Activated CD4-positive, alpha-beta T cell treated with anti-CD3 and anti-CD28 coated beads for 36 hours (primary cell): ENCODE data around the gene ACO2. TPM values are rescaled to one million over a fixed set of nuclear protein-coding genes. Genes with fewer than 3 reads are reported as not detected.
"Not testable (repeated sequence)": the region's sequence is repeated elsewhere in the genome, so short reads cannot be mapped to it uniquely, and the experiment has no call there.

Source experiments
- ATAC-seq: fragments of 200-7000 bp; cut with Tn5 transposase; one replicate; pipeline ENCODE4 v1.10.0; 2021; ENCODE audit warnings: mild to moderate bottlenecking, moderate library complexity
- CTCF ChIA-PET: fragments of 350-600 bp; sonication (Branson Sonifier 250); formaldehyde crosslinking; loops from one replicate; lab custom pipeline; 2021; ENCODE audit warnings: antibody characterized with exemption; lab: Charles Lee
- POLR2A ChIA-PET: fragments of 350-600 bp; sonication (Branson Sonifier 250); formaldehyde crosslinking; loops from one replicate; lab custom pipeline; 2021; ENCODE audit warnings: antibody characterized with exemption, inconsistent platforms; lab: Charles Lee
- DNase-seq: peaks from one replicate; pipeline ENCODE4 v3.0.0-alpha.2; 2020
- H3K27ac Mint-ChIP-seq: one replicate; pipeline ENCODE4 v1.8.0; 2021; ENCODE audit warnings: mixed read lengths
- H3K27me3 Mint-ChIP-seq: one replicate; pipeline ENCODE4 v1.8.0; 2021; ENCODE audit warnings: mixed read lengths
- H3K36me3 Mint-ChIP-seq: one replicate; pipeline ENCODE4 v1.8.0; 2021; ENCODE audit warnings: low read depth, mixed read lengths
- H3K4me1 Mint-ChIP-seq: one replicate; pipeline ENCODE4 v1.8.0; 2021; ENCODE audit warnings: mixed read lengths
- H3K4me3 Mint-ChIP-seq: one replicate; pipeline ENCODE4 v1.8.0; 2021; ENCODE audit warnings: mild to moderate bottlenecking, moderate library complexity, mixed read lengths
- H3K9me3 Mint-ChIP-seq: one replicate; pipeline ENCODE4 v1.8.0; 2021; ENCODE audit warnings: low read depth, mixed read lengths
- intact Hi-C, 2 experiments: fragments of 100-400 bp; cut with DNase I in 1 of 2; cut with micrococcal nuclease in 1 of 2; formaldehyde crosslinking; loops; one replicate each; pipeline versions ENCODE4 v1.14.2 to v1.15.1; 2022 to 2024; cut with DNase I, micrococcal nuclease
- total RNA-seq, 2 experiments: library from RNA; stranded (reverse); gene quantifications; one replicate each; pipeline ENCODE4 v1.2.3, GENCODE V29; 2021

The ACO2 gene
- total RNA-seq, 2 experiments from 2014 or later: 95.4 to 106 TPM

DNA sequence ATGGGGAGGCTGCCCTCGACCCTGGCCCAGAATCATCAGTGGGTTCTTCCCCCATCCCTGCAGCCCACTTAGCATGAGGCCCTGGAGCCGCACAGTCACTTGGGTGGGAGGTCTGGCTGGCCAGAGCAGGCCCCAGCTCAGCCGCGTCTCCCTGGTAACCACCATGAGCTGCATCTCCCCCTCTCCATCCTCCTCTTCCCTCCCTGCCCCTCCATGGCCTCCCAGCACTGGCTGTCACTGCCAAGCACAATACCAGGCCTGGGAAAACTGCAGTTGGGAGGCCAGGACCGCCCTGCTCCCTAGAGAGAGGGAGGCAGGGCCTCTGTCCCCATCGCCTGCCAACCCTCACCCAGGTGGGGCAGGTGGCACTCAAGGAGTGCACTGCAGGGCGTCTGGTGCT is 99.9 kb downstream of the ACO2 start:
- DNase-seq (no peak), ATAC-seq (no peak)
- Mint-ChIP-seq H3K9me3 (no peaks in the 10 kb centered on the region), H3K27me3 (no peaks in the 10 kb centered on the region), H3K4me1 (peaks cover 4% of the 10 kb centered on the region), H3K4me3 (no peak overlapping the region), H3K36me3 (no peaks in the 10 kb centered on the region), H3K27ac (no peak overlapping the region)
- intact Hi-C loops: no loop called here
- POLR2A ChIA-PET: no interaction called here
- CTCF ChIA-PET: interaction anchor here (0.7 kb wide), 1 partner anchor 8 kb away, joined by 3 read pairs; no protein-coding TSS in a partner anchor

DNA sequence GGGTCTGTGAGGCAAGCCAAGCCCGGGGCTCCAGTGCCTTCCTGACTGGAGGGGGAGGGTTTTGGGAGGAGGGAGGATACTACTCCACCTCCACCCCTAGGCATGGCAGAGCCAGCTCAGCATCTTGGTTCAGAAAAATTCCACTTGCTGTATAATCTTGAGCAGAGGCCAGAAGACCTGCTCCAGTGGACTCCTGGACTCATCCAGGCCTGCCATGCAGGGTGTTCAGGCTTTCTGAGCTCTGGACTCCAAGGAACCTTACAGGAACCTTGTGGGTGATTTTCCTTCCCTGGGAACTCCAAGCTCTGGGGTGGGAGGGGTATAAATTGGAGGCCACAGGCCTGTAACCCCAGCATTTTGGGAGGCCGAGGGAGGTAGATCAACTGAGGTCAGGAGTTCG is 101.3 kb downstream of the ACO2 start:
- no peaks in the 10 kb centered on the region for H3K27me3 Mint-ChIP-seq
- intact Hi-C loops: no loop called here
- H3K36me3 Mint-ChIP-seq: no peaks in the 10 kb centered on the region
- ATAC-seq (no peak), DNase-seq (no peak)
- ChIA-PET CTCF (interaction anchor here (0.6 to 1.2 kb wide), 3 partner anchors 16 to 37 kb away, joined by 3 to 6 read pairs (median 3); partner anchors contain the start of gene PMM1), POLR2A (no interaction called here)
- H3K4me3 Mint-ChIP-seq: no peak overlapping the region
- H3K9me3 Mint-ChIP-seq: no peaks in the 10 kb centered on the region
- H3K4me1 Mint-ChIP-seq: peaks cover 4% of the 10 kb centered on the region
- H3K27ac Mint-ChIP-seq: no peak overlapping the region

DNA sequence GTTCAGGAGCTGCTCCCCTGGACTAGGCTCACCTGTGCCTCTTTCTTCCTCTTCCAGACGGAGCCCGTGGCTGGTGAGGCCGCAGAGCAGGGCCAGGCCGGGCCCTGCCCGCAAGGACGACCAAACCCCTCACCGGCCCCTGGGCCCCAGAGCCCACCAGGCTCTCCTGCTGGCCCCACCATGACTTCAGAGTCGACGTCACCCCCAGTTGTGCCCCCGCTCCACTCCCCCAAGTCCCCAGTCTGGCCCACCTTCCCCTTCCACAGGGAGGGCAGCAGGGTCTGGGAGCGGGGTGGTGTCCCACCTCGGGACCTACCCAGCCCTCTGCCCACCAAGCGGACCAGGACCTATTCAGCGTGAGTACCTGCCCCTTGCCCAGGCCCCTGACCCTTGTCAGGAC is 102.9 kb downstream of the ACO2 start:
- Mint-ChIP-seq H3K36me3 (peaks cover 2% of the 10 kb centered on the region), H3K27me3 (no peaks in the 10 kb centered on the region), H3K4me1 (no peaks in the 10 kb centered on the region), H3K9me3 (no peaks in the 10 kb centered on the region), H3K4me3 (no peak overlapping the region), H3K27ac (no peak overlapping the region)
- ATAC-seq (no peak), DNase-seq (no peak)
- ChIA-PET POLR2A (no interaction called here), CTCF (no interaction called here)
- intact Hi-C loops: no loop called here

DNA sequence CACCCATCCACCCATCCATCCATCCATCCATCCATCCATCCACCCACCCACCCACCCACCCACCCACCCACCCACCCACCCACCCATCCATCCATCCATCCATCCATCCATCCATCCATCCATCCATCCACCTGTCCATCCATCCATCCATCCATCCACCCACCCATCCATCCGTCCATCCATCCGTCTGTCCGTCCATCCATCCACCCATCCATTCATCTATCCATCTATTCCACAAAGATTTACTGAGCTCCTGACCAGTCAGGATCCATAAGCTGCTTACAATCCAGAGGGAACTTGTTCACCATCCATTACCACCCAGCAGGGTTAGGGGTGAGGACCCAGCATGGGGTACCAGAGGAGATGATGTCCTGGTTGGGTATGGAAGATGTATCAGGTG is 103.4 kb downstream of the ACO2 start:
- DNase-seq, ATAC-seq, H3K27me3 Mint-ChIP-seq, H3K4me3 Mint-ChIP-seq, H3K27ac Mint-ChIP-seq, intact Hi-C loops, H3K9me3 Mint-ChIP-seq, H3K36me3 Mint-ChIP-seq, H3K4me1 Mint-ChIP-seq: not testable (repeated sequence)
- ChIA-PET CTCF (interaction anchor here (0.5 kb wide), 1 partner anchor 724 kb away, joined by 4 read pairs; no protein-coding TSS in a partner anchor), POLR2A (interaction anchor here (1.2 kb wide), 1 partner anchor 17 kb away, joined by 3 read pairs; the partner anchor contains the start of gene PMM1)

DNA sequence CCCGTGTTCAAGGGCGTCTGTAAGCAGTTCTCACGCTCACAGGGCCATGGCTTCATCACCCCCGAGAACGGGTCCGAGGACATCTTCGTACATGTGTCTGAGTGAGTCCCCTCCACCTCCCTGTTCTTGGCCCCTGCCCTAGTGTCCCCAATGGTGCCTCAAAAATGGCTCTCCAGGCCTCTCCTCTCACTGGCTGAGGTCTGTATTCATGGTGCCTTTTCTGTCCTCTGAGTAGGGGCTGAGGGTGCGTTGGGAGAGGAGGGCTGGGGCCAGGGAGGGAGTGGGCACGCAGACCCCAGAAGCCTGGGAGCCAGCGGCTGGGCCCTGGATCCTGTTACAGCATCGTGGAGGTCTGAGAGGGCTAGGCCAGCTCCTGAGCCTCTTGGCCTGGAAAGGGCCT is 104.8 kb downstream of the ACO2 start:
- POLR2A ChIA-PET: interaction anchor here (1.2 kb wide), 1 partner anchor 16 kb away, joined by 3 read pairs; the partner anchor contains the start of gene PMM1

DNA sequence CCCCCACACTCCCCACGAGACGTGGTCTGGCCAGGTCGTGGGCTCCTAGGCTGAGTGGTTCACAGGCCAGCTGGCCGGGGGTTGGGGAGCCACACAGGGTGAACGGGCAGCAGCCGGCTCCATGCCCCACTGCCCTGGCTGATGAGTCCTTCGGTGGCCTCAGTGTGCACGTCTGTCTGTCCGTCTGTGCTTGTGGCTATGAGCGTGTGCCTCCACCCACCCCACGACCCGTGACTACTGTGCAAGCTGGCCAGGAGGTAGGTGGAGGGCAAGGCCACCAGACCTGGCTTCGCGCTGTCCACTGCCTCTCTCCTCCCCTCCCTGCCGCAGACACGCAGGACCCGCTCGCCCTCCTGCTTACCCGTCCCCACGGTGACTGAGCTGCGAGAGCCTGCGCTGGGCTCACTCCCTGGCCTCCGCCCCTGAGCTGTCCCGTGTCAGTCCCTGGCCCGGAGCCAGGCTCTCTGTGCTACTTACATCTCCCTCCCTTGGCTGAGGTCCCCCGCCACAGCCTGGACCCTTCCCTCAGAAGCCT is 106.0 kb downstream of the ACO2 start:
- peaks cover 12% of the 10 kb centered on the region for H3K36me3 Mint-ChIP-seq
- DNase-seq (no peak), ATAC-seq (no peak)
- H3K9me3 Mint-ChIP-seq: no peaks in the 10 kb centered on the region
- CTCF ChIA-PET: no interaction called here
- no peaks in the 10 kb centered on the region for H3K27me3 Mint-ChIP-seq
- no peak overlapping the region for H3K27ac Mint-ChIP-seq
- H3K4me1 Mint-ChIP-seq: no peaks in the 10 kb centered on the region
- H3K4me3 Mint-ChIP-seq: no peak overlapping the region
- POLR2A ChIA-PET: no interaction called here
- intact Hi-C loops: no loop called here

More for the DNA sequence above, 104.8 kb downstream of the ACO2 start:
- no peaks in the 10 kb centered on the region for H3K9me3 Mint-ChIP-seq
- H3K4me1 Mint-ChIP-seq: no peaks in the 10 kb centered on the region
- peaks cover 9% of the 10 kb centered on the region for H3K36me3 Mint-ChIP-seq
- no peak overlapping the region for H3K4me3 Mint-ChIP-seq
- ATAC-seq: no peak
- H3K27ac Mint-ChIP-seq: no peak overlapping the region
- no peaks in the 10 kb centered on the region for H3K27me3 Mint-ChIP-seq
- CTCF ChIA-PET: no interaction called here
- no peak for DNase-seq
- intact Hi-C loops: no loop called here

DNA sequence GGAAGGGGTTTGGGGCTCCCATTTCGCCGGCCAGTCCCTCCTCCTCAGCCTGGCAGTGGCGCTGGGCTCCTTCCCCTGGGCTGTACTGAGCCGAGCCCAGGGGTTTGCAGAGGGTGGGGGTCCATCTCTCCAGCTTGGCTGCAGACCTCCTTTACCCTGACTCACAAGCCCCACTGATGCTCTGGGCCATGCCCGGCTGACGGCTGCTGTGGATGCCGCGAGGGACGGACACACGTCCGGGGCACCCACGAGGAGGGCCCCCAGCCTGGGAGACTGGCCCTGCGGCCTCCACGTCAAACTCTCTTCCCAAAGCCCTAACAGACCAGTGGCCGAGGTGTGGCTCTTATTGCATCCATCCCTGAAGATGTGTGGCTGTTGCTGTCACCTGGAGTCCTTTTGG is 106.6 kb downstream of the ACO2 start:
- Mint-ChIP-seq H3K27ac (no peak overlapping the region), H3K4me1 (no peaks in the 10 kb centered on the region), H3K9me3 (no peaks in the 10 kb centered on the region), H3K27me3 (no peaks in the 10 kb centered on the region), H3K4me3 (no peak overlapping the region), H3K36me3 (peaks cover 12% of the 10 kb centered on the region)
- DNase-seq (no peak), ATAC-seq (no peak)
- ChIA-PET POLR2A (no interaction called here), CTCF (no interaction called here)
- intact Hi-C loops: no loop called here

DNA sequence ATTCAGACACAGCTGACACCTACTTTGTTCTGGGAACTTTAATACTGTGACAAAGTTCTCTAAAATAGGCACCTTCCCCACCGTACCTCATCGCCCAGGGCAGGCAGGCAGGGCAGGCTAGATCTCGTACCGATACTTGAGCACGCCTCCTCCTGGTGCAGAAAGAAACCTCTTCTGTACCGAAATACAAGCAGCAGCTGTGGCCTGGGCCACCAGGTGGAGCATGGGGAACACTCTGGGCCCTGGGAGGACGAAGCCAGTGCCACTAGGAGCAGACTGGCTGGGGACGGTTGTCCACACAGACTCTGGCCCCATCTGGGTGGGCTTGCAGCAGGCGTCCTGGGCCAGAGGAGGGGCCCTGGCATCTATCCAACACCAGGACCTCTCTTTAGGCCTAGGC is 108.0 kb downstream of the ACO2 start:
- no peaks in the 10 kb centered on the region for H3K27me3 Mint-ChIP-seq
- CTCF ChIA-PET: interaction anchor here (0.6 to 0.9 kb wide), 3 partner anchors 8 to 22 kb away, joined by 3 read pairs; partner anchors contain the start of gene PMM1
- no peak overlapping the region for H3K27ac Mint-ChIP-seq
- no peaks in the 10 kb centered on the region for H3K9me3 Mint-ChIP-seq
- H3K36me3 Mint-ChIP-seq: peaks cover 12% of the 10 kb centered on the region
- peak; percentile 79 for ATAC-seq
- no peaks in the 10 kb centered on the region for H3K4me1 Mint-ChIP-seq
- intact Hi-C loops: no loop called here
- DNase-seq: peak; percentile 68
- no peak overlapping the region for H3K4me3 Mint-ChIP-seq
- POLR2A ChIA-PET: interaction anchor here (0.6 to 0.7 kb wide), 2 partner anchors 44 to 82 kb away, joined by 3 to 9 read pairs; partner anchors contain the start of genes DESI1 and XRCC6

DNA sequence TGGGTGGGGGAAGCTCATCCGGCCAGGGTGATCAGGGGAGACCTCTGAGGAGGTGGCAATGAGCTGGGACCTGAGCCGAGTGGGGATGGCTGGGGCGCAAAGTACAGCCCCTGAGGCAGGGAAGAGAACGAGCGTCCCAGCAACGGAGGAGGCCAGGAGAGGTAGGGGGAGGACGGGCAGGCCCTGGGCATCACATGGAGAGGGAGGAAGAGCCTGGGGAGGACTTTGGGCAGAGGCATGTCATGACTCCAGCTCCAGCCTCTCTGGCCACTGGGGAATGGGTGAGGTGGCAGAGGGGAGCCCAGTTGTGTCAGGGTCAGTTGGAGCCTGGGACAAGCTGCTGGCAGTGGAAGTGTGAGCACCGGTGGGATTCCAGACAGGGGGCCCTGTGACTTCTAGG is 109.2 kb downstream of the ACO2 start:
- Mint-ChIP-seq H3K27me3 (no peaks in the 10 kb centered on the region), H3K9me3 (no peaks in the 10 kb centered on the region), H3K27ac (no peak overlapping the region), H3K4me1 (no peaks in the 10 kb centered on the region), H3K36me3 (peaks cover 12% of the 10 kb centered on the region), H3K4me3 (no peak overlapping the region)
- intact Hi-C loops: no loop called here
- no peak for ATAC-seq
- POLR2A ChIA-PET: no interaction called here
- CTCF ChIA-PET: interaction anchor here (1.1 kb wide), 1 partner anchor 11 kb away, joined by 3 read pairs; the partner anchor contains the start of gene PMM1
- no peak for DNase-seq

Other genes starting within 250 kb of the ACO2 start
- under 1 TPM; 0.11 TPM for gene CHADL, start 228.2 kb upstream of the ACO2 start, total RNA-seq
- gene RANGAP1, start 182.9 kb upstream of the ACO2 start, total RNA-seq: 100 to 1,000 TPM; 140 to 157 TPM
- gene ZC3H7B, start 167.6 kb upstream of the ACO2 start, total RNA-seq: 10 to 100 TPM; 41.7 to 43.4 TPM
- gene TEF, start 87.2 kb upstream of the ACO2 start, total RNA-seq: 1 to 10 TPM; 1.7 to 2.2 TPM
- 10 to 100 TPM; 26.5 to 32.3 TPM for gene TOB2, start 22.3 kb upstream of the ACO2 start, total RNA-seq
- gene PHF5A, start 425 bp upstream of the ACO2 start, total RNA-seq: 10 to 100 TPM; 54.5 to 61.1 TPM
- gene POLR3H, start 75.4 kb downstream of the ACO2 start, total RNA-seq: 10 to 100 TPM; 18.3 to 24.6 TPM
- not detected for gene CSDC2, start 91.9 kb downstream of the ACO2 start, total RNA-seq
- 10 to 100 TPM; 30.4 to 37.4 TPM for gene PMM1, start 120.7 kb downstream of the ACO2 start, total RNA-seq
- 10 to 100 TPM; 56.6 to 98.1 TPM for gene DESI1, start 151.9 kb downstream of the ACO2 start, total RNA-seq
- 100 to 1,000 TPM; 427 to 469 TPM for gene XRCC6, start 152.2 kb downstream of the ACO2 start, total RNA-seq
- 100 to 1,000 TPM; 275 to 281 TPM for gene SNU13, start 219.8 kb downstream of the ACO2 start, total RNA-seq
- gene MEI1, start 230.4 kb downstream of the ACO2 start, total RNA-seq: 10 to 100 TPM; 31.5 to 36.8 TPM